HG03460 (cell line): Measurements from ENCODE around the gene KIF26B.

Experiments used
- ATAC-seq: cut with Tn5 transposase; IDR thresholded peaks from one replicate; pipeline ENCODE4 v1.9.1; 2021; ENCODE audit not compliant: unreplicated experiment

KIF26B gene

DNA sequence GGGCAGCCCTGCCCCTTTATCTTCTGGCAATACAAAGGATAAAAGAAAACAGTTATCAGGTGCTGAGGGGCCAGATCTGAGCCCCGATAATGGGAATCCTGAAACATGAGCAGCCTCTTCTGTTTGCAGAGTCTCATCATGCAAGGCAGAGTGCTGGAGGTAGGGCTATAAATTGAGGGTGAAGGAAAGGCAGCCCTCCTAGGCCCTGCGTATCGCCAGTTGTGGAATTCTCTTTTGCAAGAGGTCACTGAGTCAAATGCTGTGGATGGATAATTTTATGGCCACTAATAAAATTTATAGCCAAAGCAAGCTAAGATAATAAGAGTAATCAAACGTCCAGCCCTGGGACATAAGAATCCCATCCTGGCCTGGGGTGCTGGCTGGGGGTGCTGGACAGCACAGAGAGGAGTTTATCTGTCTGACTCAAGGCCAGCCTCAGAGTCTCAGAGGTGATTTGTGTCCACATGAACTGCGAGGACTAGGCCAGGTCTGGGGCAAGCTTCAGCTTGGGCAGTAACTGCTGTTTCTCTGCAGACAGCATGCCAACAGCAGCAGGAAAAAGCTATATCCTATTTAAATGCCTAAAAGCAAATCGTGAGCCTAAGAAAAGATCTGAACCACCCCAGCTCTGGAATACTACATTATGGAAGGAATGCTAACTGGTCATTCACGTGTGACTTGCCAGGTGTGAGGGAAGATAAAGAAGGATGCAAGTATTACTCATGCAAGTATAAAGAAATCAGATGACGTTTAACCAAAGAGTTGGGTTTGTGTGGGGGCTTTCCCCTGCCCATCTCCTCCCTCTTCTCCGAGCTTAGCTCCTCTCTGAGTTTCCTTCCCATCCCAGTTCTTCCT lies 254.8 kb downstream of the KIF26B start:
- no peak for ATAC-seq

DNA sequence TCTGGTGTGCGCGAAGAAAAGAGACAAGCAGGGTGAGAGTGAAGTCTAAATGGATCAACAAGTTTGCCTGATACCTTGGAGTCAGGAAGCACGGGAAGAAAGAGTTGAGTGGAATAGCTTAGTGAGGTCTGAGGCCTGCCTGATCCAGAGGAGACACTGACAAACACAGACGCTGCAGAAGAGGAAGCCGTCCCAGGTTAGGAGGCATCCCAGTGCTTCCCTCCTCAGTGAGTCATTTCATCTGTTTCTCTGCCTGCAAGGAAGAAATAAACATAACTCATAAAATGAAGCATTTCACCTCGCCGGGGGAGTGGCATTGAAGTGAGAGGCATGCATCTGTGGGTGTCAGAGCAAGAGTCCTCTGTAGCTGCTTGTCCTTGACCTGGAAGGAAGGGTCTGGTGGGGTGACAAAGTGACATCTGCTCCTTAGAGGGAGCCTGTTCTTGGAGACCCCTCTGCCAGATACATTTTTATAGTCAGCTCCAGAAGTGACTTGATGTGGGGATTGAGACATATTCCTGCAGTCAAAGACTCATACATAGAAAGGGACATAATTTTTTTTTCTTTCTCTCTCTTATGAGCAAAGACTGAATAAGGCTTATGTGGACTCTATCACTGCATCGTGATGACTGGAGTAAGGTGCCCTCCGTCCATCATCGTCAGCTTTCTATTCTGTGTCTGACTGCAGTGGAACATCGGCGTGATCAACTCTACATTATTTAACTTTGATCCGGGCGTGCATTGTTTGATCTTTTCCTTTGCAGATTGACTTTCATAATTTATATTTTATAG lies 256.7 kb downstream of the KIF26B start:
- ATAC-seq = no peak

DNA sequence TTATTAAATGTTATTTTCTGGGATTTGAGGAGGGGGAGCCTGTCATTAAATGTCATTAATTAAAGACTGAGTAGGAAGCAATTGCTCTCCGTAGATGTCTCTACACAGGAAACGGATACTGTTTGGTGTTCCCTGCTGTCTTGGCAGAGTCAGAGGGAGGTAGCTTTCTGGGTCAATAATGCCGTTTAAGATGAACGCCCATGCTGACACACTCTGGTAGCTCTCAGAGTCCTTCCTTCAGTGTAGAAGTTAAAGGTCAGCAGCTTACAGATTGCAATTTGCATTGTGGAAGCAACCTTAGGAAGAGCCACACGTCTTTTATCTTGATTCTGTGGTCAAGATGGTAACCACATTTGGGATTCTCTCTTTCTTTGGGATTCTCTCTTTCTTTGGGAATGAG lies 257.5 kb downstream of the KIF26B start:
- ATAC-seq = no peak

DNA sequence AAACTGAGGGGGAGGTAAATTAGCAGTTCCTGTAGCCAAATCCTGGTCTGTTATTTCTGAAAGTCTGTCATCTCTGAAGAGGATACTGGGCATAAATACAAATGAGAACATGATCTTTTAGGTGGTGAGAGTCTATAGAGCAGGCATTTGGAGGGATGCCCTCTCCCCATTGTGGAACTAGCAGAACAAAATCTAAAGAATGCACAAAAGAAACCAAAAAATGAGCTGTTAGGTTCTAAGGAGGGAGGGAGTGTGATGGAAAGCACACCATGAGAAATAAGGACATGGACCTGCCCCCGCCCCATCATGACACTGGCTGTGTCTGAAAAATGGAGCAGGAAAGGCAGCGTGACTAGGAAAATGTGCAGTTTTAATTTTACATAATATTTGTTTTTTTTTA lies 262.0 kb downstream of the KIF26B start:
- ATAC-seq = no peak

DNA sequence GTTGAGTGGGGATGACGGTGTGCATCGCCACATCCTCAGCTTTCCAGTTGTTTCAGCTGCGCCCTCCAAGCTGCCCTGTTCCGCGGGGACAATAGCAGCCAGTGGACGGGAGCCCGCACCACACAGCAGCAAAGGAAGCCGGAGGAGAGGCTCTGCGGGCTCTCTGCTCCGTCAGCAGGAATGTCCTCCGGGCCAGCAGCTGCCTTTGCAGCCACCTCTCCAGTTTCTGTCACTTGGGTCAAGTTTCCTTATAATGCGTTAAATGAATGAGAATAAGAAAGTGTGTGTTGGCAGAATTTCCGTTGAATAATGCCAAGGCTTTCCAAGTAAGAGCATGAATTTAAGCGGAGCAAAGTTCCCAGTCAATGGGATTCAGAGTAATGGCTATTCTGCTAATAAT lies 263.3 kb downstream of the KIF26B start:
- no peak for ATAC-seq

DNA sequence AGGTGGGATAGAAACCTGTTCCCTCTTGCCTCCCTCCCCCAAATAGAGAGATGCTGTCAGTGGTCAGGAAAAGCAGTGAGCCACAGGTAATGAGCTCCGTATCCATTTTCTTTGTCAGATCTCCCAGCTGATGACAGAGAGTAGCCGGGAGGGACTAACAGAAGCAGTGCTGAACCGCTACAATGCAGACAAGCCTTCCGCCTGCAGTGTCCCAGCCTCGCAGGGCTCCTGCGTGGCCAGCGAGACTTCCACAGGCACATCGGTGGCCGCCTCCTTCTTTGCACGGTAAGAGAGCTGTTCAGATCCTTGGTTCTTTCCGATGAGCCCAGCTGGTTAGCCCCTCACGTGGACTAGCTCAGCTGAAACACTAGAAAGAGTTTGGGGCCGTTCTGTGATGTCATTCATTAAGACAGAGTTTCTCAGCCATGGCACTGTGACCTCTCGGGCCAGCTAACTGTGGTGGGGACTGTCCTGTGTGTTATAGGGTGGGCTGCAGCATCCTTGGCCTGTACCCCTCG lies 264.7 kb downstream of the KIF26B start:
- no peak for ATAC-seq

DNA sequence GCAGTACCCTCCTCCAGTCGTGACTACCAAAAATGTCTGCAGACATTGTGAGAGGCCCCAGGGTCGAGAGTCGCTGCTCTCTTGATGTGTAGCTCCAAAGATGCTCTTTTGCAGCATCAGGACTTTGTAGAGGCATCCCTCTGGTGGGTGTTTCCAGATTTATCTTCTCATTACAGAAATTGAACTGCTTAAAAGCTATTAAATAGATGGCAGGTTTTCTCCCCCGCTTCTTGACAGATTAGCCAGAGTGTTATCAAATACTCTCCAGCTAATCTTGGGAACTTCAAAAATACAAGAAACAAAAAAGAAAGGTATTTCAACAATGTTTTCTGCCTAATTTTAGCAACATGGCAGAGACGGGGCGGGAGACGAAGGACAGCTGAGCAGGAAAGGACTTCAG lies 265.2 kb downstream of the KIF26B start:
- no peak for ATAC-seq

DNA sequence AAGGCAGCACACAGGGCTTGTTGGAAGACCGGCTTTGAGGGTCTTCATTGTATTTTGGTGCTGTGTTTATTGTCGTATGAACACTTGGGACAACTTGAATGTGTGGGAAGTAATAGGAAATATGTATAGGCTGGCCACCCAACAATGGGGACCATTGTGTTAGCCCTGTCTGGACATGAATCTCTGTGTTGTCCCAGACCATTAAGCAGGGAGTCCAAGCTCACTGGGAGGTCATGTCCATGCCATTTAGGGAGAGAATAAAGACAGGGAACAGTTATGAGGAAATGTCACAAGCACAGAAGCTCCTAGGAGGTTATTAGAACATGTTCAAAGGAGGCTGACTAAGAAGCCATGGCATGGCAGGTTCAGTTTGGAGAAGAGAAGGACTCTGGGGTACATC lies 266.1 kb downstream of the KIF26B start:
- ATAC-seq = no peak

DNA sequence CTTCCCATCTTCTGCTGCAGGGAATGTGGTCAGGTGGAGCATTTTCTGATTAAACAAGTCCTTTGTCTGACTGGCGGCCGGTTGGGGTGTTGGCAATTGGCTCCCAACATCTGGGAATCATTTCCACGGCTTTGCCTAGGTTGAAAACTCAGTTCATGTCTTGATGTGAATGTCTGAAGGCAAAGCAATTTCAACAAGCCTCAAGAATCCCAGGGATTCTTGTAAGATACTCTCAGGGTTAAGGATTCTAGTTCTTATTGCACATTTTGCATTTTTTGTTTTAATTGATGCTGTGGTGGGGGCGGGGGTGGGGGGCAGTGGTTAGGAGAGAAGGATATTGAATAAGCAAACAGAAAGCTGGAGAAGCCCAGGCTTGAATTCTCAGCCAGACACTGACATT lies 273.9 kb downstream of the KIF26B start:
- ATAC-seq = no peak

DNA sequence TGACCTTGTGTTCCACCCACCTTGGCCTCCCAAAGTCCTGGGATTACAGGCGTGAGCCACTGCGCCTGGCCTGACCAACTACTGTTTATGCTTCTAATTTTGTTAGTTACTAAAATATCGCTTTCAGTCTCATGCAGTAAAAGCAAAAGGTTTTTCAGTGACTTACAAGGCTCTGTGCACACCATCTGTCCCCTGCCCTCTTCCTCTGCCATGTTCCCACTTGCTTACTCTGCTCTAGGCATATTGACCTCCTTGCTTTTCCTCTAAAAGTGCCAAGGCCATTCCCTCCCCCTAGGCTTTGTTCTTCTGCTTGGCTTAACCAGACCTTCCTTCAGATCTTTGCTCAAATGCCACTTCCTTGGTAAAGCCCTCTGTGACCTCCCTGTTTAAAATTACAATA lies 276.9 kb downstream of the KIF26B start:
- no peak for ATAC-seq

DNA sequence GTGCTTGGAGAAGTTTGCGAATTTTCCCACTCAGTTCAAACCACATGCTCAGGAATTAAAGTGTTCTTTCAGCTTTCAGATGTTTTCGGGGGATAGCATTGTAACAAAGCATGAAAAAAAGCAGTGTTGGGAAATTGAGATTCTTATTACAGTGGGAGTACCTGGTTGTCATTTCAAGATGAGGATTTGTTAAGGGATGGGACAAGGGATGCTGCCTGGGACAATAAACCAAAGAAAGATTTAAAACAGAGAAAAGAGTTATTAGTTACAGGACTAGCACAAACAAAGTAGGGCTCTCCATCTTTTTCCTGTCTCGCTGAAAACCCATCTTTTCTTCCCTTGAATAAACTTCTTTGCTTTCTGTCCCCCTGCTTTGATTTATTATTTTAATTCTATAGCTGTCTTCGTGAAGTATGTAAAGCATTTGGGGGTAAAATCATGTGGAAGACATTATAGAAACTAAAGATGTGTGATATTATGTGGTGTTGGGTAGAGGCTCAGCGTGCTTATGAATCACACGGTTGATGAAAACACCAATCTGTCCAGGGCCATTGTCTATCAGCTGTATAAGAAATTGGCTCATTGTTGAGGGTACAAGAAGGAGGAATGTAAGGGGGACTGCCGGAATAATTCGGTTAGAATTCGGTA lies 277.6 kb downstream of the KIF26B start:
- no peak for ATAC-seq

DNA sequence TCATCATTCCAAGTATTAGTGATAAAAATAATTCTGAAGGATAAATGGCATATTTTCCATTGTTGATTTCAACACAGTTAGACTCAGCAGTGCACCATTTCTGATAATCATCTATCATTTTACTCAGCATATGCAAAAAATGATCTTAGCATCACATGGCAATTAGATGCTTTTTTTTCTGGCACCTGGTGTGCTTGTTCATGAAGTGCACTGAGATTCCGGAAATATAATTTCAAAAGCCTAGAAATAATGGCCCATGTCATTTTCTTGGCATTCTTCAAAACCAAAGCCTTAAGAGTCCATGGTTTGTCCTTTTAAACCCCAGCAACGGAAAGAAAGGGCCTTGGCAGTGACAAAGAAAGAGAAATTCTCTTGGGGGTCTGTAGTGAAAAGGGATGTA lies 278.8 kb downstream of the KIF26B start:
- no peak for ATAC-seq

DNA sequence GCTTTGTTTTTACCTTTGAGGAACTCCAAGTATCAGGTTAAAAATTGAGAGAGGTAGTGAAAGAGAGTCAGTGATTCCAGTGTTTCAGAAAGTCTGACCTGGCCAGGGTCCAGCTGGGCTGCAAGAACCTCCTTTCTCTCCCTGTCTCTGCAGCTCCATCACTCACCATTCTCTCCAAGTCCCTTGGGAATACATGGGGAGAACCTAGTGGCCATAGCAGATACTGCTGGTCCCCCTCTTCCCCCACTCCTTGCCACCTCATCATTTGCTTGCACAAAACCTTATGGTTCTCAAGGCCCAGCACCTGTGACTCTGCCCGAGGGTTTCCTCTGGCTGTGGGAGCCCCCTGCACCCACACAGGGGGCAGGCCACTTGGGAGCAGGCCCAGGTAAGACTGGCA lies 279.5 kb downstream of the KIF26B start:
- no peak for ATAC-seq

DNA sequence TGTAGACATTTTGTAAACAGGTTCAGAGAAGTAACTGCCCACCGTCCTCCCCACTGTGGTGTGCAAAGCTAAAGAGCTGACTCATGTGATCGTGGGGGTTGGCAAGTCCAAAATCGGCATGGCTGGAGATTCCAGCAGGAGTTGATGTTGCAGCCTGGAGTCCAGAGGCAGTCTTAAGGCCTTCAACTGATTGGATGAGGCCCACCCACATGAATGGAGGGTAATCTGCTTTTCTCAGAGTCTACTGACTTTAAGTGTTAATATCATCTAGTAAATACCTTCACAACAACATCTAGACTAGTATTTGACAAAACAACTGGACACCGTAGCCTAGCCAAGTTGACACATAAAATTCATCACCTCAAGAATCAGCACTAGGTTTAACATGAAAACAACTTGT lies 281.6 kb downstream of the KIF26B start:
- no peak for ATAC-seq

DNA sequence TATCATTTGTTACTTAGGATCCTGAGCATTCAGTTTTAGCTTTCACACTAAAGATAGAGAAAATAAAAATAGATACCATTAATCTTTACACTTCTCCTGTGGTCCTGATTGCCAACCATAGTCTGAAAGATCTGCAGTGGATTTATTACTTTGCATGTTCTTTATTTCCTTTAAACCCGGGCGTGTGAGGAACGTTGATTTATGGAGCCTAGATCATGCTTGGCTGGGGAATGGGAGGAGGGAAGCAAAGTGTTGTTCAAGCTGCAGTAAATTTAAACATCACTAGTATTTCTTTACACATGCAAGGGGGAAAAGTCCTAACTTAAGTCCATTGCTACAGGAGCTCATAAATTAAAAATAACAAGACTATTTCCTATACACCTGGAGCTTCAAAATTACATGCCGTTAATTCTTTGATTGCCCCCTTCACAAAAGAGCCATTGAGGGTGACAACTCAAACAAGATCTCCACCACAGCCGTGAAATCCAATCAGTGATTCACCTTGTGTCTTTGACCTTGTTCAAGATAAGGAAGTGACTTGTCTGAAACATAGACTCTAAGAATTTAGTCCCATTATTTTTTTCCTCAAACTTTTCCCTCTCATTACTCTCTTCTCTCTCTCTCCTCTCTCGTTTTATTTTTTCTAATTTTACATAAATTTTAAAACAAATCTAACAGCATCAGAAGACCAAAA lies 282.7 kb downstream of the KIF26B start:
- ATAC-seq = no peak

DNA sequence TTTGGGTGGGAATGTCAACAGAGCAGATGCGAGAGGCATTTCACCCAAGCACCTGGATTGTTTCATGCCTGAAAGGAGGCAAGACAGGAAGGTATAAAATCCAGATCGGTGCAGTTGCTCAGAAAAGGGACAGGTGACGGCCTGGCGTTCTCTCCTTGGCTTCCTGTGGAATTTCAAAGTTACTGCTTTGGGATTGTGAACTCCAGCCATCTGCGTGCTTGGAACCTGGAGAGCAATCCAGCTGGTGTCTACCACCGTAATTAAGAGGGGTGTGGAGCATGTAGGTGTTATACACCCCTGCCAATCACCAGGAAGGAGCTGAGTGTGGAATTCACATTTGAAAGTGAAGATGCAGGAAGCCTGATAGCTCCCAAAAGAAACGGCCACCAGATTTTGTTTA lies 286.1 kb downstream of the KIF26B start:
- no peak for ATAC-seq

DNA sequence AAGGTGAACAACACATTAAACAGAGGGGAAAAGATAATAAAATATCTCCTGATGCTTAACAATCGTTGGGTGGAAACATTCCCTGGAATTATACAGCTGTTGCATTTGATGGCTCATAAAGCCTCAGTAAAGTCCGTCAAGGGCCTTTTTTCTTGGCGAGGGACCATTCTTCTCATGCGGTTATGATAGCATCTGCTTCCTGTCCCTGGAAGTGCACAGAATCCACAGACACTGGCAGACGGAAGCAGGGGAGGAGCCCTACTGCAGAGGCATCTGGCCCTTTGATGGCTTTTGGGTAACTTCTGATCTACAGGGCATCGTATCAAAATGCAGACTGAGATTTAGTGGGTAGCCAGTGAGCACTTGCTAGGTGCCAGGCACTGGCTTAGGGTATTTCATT lies 286.9 kb downstream of the KIF26B start:
- ATAC-seq = no peak

DNA sequence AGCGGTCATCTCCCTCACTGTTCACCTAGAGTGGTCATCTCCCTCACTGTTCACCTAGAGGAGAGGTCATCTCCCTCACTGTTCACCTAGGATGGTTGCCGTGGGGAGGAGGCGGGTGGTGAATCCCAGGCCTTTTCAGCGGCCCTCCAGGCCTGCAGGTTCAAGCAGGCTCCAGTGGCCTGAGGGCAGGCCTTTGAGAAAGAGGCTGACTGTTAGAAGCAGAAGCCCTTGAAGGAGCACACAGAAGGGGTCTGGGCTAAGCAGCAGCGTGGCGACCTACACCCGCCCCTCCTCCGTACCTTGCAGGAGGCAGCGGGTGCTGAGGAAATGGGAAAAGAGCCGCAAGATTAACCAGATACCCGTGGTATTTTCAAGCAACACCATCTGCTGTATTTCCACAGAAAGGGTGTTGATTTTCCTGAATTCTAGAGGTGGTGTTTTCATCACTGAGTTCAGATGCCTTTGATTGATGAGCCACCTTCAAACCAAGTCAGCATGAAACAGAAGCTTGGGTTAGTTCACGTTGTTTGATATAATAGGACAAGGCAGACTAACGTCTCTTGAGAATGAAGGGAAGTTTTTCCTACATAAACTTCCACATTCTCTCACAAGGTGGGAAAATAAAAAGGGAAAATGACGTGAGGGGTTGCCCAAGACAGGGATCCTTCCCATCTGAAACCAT lies 289.5 kb downstream of the KIF26B start:
- no peak for ATAC-seq

DNA sequence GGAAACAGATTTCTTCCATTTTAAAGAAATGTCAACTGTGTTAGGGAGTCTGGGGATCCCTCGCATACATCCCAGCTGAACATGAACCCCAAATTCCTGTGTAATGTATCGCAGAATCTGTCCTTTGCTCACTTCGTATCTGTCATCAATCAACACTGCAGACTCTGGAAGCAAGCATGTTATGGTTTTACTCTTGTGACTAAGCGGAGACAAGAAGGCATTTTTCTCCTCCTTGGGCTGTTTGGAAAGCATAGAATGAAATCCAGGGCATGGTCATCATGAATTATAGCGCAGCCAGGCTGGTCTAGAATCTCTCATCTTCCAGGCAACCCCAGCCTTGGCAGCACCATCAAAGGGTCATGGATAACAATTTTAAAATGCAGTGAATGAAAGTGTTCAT lies 290.2 kb downstream of the KIF26B start:
- ATAC-seq = no peak

DNA sequence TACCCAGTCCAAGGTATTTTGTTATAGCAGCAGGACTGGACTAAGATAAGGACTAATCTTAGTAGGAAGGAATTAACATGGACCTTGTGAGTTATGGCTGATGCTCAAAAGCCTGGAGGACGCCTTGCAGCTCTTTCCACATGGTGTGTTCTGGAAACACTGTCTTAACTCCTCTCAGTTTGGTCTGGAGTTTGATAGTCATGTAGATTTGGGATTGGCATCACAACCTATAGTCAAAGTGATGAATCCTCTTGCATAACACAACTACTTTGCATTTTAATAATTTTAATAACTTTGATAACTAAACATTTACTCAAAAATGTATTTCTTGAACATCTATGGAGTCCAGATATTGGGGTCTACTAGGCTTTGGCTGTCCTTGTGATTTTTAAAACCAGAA lies 293.7 kb downstream of the KIF26B start:
- ATAC-seq = no peak
